BE2C (cell line): ENCODE results near the gene WWOX.
A peak's percentile ranks its signal among the peaks of the same experiment; 100 is the strongest.

ENCODE experiments used
- DNase-seq: peaks from one replicate; pipeline ENCODE4 v3.0.0-alpha.2; 2020
- H3K27me3 ChIP-seq: fragments of 250-450 bp; sonication (Bioruptor Pico); 2 replicates; pipeline ENCODE4 v1.5.1; 2020; ENCODE audit warnings: mild to moderate bottlenecking
- H3K36me3 ChIP-seq: fragments of 250-450 bp; sonication (Bioruptor Pico); 2 replicates; pipeline ENCODE4 v1.5.1; 2020; ENCODE audit warnings: mild to moderate bottlenecking
- H3K4me1 ChIP-seq: fragments of 250-450 bp; sonication (Bioruptor Pico); 2 replicates; pipeline ENCODE4 v1.5.1; 2020
- H3K4me3 ChIP-seq: 2 replicates; pipeline ENCODE4 v1.5.1; 2011; ENCODE audit warnings: low read depth, low read length
- H3K9me3 ChIP-seq: fragments of 250-450 bp; sonication (Bioruptor Pico); 2 replicates; pipeline ENCODE4 v1.5.1; 2020
- CTCF ChIP-seq: IDR thresholded peaks from 2 replicates; pipeline ENCODE4 v1.5.1; 2012; ENCODE audit warnings: mild to moderate bottlenecking, low read depth, low read length

Gene WWOX

GRCh38 chr16:78794581-78795250 is 695.3 kb downstream of the WWOX start:
- no peaks in the 10 kb centered on the region for H3K36me3 ChIP-seq
- DNase-seq: no peak
- no peaks in the 10 kb centered on the region for H3K9me3 ChIP-seq
- no peak for TF ChIP-seq CTCF
- H3K4me1 ChIP-seq: no peaks in the 10 kb centered on the region
- H3K4me3 ChIP-seq: no peak overlapping the region
- no peaks in the 10 kb centered on the region for H3K27me3 ChIP-seq

GRCh38 chr16:78795433-78795832 is 696.0 kb downstream of the WWOX start:
- TF ChIP-seq CTCF: no peak
- Histone ChIP-seq H3K27me3 (no peaks in the 10 kb centered on the region), H3K36me3 (no peaks in the 10 kb centered on the region), H3K4me3 (no peak overlapping the region), H3K4me1 (no peaks in the 10 kb centered on the region), H3K9me3 (no peaks in the 10 kb centered on the region)
- DNase-seq: no peak

- Histone ChIP-seq H3K27me3 (no peaks in the 10 kb centered on the region), H3K4me1 (no peaks in the 10 kb centered on the region), H3K4me3 (no peak overlapping the region), H3K36me3 (no peaks in the 10 kb centered on the region), H3K9me3 (no peaks in the 10 kb centered on the region)
- TF ChIP-seq CTCF: no peak
- DNase-seq: peak; percentile 20
Measured at GRCh38 chr16:78796221-78796866, 696.9 kb downstream of the WWOX start.

- H3K9me3 ChIP-seq: no peaks in the 10 kb centered on the region
- TF ChIP-seq CTCF: no peak
- DNase-seq: no peak
- H3K4me3 ChIP-seq: no peak overlapping the region
- H3K4me1 ChIP-seq: no peaks in the 10 kb centered on the region
- no peaks in the 10 kb centered on the region for H3K36me3 ChIP-seq
- H3K27me3 ChIP-seq: no peaks in the 10 kb centered on the region
Measured at GRCh38 chr16:78799429-78799828, 700.0 kb downstream of the WWOX start.

- DNase-seq: no peak
- Histone ChIP-seq H3K9me3 (no peaks in the 10 kb centered on the region), H3K36me3 (no peaks in the 10 kb centered on the region), H3K27me3 (no peaks in the 10 kb centered on the region), H3K4me1 (no peaks in the 10 kb centered on the region), H3K4me3 (no peak overlapping the region)
- no peak for TF ChIP-seq CTCF
Measured at GRCh38 chr16:78800523-78800922, 701.1 kb downstream of the WWOX start.

- no peak for TF ChIP-seq CTCF
- Histone ChIP-seq H3K27me3 (no peaks in the 10 kb centered on the region), H3K4me1 (no peaks in the 10 kb centered on the region), H3K9me3 (no peaks in the 10 kb centered on the region), H3K36me3 (no peaks in the 10 kb centered on the region), H3K4me3 (no peak overlapping the region)
- no peak for DNase-seq
Measured at GRCh38 chr16:78804058-78804735, 704.7 kb downstream of the WWOX start.
